CD4-positive, alpha-beta T cell treated with Interleukin-17A for 4 hours (primary cell): ENCODE results near the gene ULBP1.
A peak's percentile ranks its signal among the peaks of the same experiment; 100 is the strongest.
"Not testable (repeated sequence)": the region's sequence is repeated elsewhere in the genome, so short reads cannot be mapped to it uniquely, and the experiment has no call there.

Experiments
- DNase-seq: peaks from one replicate; pipeline ENCODE4 v3.0.0-alpha.2; 2020; ENCODE audit warnings: mixed read lengths

ULBP1 gene

GRCh38 chr6:150008588-150008987 is 44.8 kb downstream of the ULBP1 start:
- peak; percentile 48 for DNase-seq

DNA sequence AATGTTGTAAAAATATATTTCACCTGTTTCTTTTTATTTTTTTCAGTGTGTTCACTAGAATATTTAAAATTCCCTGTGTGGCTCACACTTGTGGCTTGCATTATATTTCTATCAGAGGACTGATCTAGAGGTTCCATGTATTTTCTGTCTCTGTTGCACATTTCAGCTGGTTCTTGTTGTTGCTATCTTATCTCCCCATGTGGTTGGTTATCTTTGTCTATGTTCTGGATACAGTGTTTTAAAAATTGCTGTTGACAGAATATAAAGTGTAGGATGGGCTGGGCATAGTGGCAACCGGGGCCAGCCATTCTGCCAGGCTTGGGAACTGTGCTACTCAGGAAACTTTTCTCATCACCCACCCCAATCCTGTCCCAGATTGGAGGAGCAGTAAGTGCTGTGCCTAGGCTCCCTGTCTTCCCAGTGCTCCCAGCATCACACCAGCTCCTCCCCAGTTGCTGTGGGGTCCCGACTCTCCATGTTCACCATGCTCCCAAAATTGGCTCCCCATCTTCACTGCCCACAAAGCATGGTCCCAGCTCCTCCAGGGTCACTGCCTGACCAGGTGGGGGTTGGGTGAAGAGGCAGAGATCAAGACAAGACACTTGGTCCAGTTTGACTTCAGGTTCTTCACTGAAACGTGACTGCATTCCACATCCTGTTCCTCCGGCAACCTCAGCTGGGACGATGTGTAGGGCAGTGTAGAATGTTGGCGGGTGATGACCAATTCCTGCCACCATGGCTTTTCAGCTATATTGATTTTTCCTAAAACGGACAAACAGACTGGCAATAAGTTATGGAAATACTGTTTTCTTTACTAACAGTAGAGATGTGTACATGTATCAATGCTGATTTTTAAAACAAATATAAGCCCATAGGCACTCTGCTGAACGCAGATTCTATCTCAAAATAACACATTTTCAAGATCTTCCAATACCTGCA is 49.4 kb downstream of the ULBP1 start:
- not testable (repeated sequence) for DNase-seq

GRCh38 chr6:150013785-150014622 is 50.3 kb downstream of the ULBP1 start:
- DNase-seq = not testable (repeated sequence)

- not testable (repeated sequence) for DNase-seq
Observed at GRCh38 chr6:150014623-150015280, 51.0 kb downstream of the ULBP1 start.

DNA sequence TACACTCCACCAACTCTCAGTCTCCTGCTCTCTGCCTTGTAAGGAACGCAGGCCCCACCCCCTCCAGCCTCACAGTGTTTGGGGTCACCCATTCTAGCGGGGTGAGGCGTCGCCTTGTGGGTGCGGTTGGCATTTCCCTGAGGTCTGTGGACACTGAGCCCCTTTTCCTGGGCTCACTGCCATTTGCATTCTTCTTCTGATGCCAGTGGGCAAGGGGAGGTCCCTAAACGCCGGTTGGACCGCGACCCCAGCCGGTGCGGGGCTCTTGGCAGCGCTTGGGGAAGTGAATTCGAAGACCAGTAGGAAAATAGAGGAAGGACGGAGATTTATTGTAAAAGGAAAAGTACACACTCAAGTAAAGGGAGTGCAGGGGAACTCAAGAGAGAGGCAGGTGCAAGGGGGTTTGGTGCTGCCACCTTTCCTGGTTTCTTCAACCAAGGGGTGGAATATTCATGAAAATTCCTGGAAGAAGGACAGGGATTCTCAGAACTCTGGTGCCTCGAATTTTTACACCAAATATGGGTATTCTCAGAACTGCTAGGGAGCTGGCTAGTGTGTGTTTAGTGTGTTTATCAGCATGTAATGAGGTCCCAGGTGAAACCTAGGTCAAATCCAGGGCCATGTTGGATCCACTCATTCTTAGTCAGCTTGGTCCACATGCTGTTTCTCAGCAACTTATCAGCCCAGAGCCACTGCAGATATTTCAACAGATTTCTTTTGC is 51.7 kb downstream of the ULBP1 start:
- peak; percentile 14 for DNase-seq

- DNase-seq = peak; percentile 68
Observed at GRCh38 chr6:150016324-150017185, 52.8 kb downstream of the ULBP1 start.

DNA sequence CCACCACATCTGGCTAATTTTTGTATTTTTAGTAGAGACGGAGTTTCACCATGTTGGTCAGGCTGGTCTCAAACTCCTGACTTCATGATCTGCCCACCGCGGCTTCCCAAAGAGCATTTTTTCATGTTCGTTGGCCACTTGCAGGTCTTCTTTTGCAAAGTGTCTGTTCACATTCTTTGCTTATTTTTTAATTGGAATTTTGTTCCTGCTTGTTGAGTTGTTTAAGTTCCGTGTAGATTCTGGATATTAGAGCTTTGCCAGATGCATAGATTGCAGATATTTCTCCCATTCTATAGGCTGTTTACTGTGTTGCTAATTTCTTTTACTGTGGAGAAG is 53.4 kb downstream of the ULBP1 start:
- DNase-seq = not testable (repeated sequence)

DNA sequence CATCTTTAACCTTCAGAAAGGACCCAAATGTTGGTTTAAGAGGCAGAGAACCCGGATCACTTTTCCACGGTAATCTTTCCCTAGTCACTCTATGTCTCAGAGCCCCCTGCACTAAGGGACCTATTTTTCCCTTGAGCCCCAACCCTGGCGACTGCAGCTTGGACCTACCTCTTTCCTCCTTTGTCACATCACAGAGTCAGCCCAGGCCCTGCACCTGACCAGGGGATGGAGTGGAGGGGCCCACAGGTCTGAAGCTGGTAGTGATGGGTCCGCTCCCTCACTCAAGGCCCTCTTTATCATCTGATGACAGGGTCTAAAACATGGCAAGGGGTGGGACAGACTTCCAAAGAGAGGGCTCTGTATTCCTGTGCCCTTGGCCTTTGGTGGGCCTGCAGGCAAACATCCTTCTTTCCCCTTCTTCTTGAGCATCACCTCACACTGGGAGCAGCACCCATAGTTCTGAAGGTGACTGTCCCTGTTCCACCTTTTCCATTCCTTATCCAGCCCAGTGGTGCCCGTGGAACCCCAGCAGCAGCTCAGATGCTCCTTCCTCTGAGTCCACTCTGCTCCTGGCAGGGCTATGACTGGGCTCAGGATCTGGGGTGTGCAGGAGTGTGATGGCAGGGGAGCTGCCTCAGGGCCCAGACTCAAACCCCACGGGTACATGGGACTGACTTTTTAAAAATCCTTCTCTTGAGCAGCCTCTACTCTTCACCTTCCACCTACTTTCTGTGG is 55.3 kb downstream of the ULBP1 start:
- no peak for DNase-seq

GRCh38 chr6:150021870-150022269 is 58.1 kb downstream of the ULBP1 start:
- DNase-seq = not testable (repeated sequence)
